ENCODE data around the gene HDLBP.

Gene HDLBP

DNA sequence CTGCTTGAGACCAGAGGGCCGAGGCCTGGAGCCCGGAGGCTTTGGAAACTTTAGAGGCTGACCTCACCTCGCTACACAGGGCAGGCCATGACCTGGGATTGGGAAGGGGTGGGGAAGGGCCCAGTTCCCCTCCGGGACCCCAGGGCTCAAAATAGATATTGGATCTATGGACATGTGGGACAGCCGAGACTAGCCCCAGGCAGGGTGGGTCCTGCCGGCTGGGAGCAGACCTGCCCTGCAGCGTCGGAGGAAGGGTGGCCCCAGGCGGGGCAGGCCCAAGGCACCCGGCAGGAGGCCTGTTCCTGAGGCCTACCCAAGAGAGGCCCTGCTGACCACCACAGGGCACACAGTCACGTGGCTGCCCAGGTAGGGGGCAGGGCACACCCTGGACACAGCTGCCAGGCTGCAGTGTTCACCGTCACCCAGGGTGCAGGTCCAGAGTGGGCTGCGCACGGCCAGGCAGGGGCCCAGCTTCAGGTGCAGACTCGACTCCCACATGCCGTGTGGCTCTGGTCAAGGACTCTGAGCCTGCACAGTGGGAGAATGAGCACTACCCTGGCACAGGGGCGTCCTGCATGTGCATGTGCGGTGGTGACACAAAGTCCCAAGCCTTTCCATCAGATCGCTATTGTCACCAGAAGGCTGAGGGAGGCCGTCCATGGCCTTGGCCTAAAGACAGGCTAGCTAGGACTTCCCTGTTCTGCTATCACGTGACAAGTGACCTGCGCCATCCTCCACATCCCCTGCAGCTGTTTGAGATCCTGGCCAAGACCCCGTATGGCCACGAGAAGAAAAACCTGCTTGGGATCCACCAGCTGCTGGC, 113.8 kb downstream of the HDLBP start:
- no peak for ATAC-seq
- no peak for TF ChIP-seq OSR1 (CRISPR knock-in tag; IDR thresholded peaks at IDR 0.05)
- no peak for TF ChIP-seq CSDC2 (CRISPR knock-in tag; IDR thresholded peaks at IDR 0.05)
- no peak for TF ChIP-seq PPARA (CRISPR knock-in tag; IDR thresholded peaks at IDR 0.05; ENCODE audit: borderline replicate concordance)
- no peak for TF ChIP-seq TOX (CRISPR knock-in tag; IDR thresholded peaks at IDR 0.05; ENCODE audit: borderline replicate concordance)
- TF ChIP-seq ZFP30 (CRISPR knock-in tag; IDR thresholded peaks at IDR 0.05) = no peak
- TF ChIP-seq BACH2 (CRISPR knock-in tag; IDR thresholded peaks at IDR 0.05; ENCODE audit: borderline replicate concordance) = no peak
- TF ChIP-seq ZNF8 (CRISPR knock-in tag; IDR thresholded peaks at IDR 0.05) = no peak
- no peak for TF ChIP-seq ESRRG (CRISPR knock-in tag; IDR thresholded peaks at IDR 0.05)
- no peak for TF ChIP-seq ZNF565 (CRISPR knock-in tag; conservative IDR thresholded peaks at IDR 0.05; ENCODE audit: low read depth)
- TF ChIP-seq, protein P1, sequence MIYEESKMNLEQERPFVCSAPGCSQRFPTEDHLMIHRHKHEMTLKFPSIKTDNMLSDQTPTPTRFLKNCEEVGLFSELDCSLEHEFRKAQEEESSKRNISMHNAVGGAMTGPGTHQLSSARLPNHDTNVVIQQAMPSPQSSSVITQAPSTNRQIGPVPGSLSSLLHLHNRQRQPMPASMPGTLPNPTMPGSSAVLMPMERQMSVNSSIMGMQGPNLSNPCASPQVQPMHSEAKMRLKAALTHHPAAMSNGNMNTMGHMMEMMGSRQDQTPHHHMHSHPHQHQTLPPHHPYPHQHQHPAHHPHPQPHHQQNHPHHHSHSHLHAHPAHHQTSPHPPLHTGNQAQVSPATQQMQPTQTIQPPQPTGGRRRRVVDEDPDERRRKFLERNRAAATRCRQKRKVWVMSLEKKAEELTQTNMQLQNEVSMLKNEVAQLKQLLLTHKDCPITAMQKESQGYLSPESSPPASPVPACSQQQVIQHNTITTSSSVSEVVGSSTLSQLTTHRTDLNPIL (CRISPR knock-in tag; IDR thresholded peaks at IDR 0.05; ENCODE audit: low read depth) = no peak

DNA sequence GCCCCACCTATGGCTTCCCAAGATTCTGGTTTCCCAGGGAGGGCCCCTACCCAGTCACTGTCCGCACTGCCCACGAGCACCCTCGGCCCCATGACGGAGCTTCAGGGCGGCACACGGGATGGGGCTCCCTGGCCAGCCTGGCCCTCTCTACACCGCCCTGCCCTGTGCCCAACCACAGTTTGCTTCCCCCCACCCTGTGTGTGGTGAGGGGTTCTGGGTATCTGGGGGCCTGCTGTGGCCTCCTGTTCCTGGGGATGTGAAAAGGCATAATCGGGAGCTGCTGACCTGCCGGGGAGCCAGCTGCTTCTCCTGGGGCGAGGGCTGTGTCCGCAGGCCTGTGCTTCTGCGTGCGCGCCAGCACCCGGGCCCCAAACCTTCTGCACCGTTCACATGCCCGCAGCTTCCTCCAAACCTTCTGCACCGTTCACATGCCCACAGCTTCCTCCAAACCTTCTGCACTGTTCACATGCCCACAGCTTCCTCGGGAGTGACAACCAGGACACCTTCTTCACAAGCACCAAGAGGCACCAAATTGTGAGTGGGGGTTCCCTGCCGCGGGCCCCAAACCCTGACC, 114.6 kb downstream of the HDLBP start:
- no peak for TF ChIP-seq TOX (CRISPR knock-in tag; IDR thresholded peaks at IDR 0.05; ENCODE audit: borderline replicate concordance)
- TF ChIP-seq ZNF565 (CRISPR knock-in tag; conservative IDR thresholded peaks at IDR 0.05; ENCODE audit: low read depth) = no peak
- no peak for TF ChIP-seq BACH2 (CRISPR knock-in tag; IDR thresholded peaks at IDR 0.05; ENCODE audit: borderline replicate concordance)
- TF ChIP-seq, protein P2, sequence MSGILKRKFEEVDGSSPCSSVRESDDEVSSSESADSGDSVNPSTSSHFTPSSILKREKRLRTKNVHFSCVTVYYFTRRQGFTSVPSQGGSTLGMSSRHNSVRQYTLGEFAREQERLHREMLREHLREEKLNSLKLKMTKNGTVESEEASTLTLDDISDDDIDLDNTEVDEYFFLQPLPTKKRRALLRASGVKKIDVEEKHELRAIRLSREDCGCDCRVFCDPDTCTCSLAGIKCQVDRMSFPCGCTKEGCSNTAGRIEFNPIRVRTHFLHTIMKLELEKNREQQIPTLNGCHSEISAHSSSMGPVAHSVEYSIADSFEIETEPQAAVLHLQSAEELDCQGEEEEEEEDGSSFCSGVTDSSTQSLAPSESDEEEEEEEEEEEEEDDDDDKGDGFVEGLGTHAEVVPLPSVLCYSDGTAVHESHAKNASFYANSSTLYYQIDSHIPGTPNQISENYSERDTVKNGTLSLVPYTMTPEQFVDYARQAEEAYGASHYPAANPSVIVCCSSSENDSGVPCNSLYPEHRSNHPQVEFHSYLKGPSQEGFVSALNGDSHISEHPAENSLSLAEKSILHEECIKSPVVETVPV (CRISPR knock-in tag; IDR thresholded peaks at IDR 0.05) = no peak
- ATAC-seq = no peak

DNA sequence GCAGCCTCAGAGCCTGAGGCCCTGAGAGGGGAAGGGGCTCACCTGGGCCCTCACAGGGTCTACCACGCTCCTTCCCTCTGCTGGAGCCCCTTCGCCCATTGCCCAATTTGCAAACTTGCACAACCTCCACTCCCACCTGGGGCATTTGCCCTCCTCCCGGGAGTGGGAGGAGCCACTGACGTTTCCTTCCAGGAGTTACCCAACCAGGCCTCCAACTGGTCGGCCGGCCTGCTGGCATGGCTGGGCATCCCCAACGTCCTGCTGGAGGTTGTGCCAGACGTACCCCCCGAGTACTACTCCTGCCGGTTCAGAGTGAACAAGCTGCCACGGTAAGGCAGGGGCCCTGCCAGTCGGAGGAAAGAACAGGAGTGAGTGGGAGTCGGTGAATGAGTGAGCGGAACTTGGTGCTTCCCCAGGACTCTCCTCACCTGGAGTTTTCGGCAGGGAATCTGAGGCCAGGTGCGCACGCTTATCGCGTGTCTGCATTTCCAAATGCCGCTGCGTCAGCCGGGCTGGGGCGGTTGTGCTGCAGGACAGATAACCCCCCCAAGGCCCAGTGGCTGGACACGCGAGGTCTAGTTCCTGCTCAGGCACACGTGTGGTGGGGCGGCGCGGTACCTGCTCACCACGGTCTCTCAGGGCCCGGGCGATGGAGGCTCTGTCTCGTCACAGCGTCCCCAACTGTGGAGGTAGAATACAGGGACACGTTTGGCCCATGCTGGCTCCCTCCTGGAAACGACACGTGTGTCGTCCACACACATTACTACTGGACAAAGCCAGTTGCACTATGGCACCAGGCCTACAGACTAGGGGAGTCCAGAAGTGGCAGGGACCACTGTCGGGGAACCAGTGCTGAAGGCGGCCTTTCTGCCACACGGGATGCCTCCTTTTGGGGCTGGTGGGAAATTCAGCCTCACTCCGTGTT, 115.3 kb downstream of the HDLBP start:
- TF ChIP-seq PPARA (CRISPR knock-in tag; IDR thresholded peaks at IDR 0.05; ENCODE audit: borderline replicate concordance) (no peak), ZC3H10 (CRISPR knock-in tag; IDR thresholded peaks at IDR 0.05) (no peak), ESRRG (CRISPR knock-in tag; IDR thresholded peaks at IDR 0.05) (no peak), SNAI2 (CRISPR knock-in tag; IDR thresholded peaks at IDR 0.05) (no peak), BACH2 (CRISPR knock-in tag; IDR thresholded peaks at IDR 0.05; ENCODE audit: borderline replicate concordance) (no peak), ZNF70 (CRISPR knock-in tag; IDR thresholded peaks at IDR 0.05) (no peak), ISL1 (CRISPR knock-in tag; IDR thresholded peaks at IDR 0.05) (no peak), OSR1 (CRISPR knock-in tag; IDR thresholded peaks at IDR 0.05) (no peak), CSDC2 (CRISPR knock-in tag; IDR thresholded peaks at IDR 0.05) (no peak)
- TF ChIP-seq, protein P2 (CRISPR knock-in tag; IDR thresholded peaks at IDR 0.05) = no peak
- TF ChIP-seq, protein P3, sequence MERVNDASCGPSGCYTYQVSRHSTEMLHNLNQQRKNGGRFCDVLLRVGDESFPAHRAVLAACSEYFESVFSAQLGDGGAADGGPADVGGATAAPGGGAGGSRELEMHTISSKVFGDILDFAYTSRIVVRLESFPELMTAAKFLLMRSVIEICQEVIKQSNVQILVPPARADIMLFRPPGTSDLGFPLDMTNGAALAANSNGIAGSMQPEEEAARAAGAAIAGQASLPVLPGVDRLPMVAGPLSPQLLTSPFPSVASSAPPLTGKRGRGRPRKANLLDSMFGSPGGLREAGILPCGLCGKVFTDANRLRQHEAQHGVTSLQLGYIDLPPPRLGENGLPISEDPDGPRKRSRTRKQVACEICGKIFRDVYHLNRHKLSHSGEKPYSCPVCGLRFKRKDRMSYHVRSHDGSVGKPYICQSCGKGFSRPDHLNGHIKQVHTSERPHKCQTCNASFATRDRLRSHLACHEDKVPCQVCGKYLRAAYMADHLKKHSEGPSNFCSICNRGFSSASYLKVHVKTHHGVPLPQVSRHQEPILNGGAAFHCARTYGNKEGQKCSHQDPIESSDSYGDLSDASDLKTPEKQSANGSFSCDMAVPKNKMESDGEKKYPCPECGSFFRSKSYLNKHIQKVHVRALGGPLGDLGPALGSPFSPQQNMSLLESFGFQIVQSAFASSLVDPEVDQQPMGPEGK (CRISPR knock-in tag; IDR thresholded peaks at IDR 0.05; ENCODE audit: borderline replicate concordance) = no peak
- TF ChIP-seq, protein P1 (CRISPR knock-in tag; IDR thresholded peaks at IDR 0.05; ENCODE audit: low read depth) = no peak
- ATAC-seq = no peak

DNA sequence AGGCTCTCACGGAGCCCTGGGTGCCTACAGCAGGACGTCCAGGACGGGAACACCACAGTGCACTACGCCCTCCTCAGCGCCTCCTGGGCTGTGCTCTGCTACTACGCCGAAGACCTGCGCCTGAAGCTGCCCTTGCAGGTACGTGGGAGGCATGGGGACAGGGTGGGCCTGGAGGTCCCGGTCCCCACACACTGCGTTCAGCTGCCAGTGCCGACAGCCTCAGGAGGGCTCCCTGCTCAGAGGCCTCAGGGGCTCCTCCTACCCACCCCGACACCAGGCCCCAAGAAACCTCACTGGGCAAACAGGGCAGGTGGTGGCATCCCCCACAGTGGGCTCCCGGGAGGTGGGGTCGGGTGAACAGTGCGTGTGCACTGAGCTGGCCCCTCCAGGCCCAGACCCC, 116.2 kb downstream of the HDLBP start:
- ATAC-seq = no peak
- TF ChIP-seq, protein P2 (CRISPR knock-in tag; IDR thresholded peaks at IDR 0.05) = no peak
- TF ChIP-seq ZNF565 (CRISPR knock-in tag; conservative IDR thresholded peaks at IDR 0.05; ENCODE audit: low read depth) (no peak), ZFP3 (CRISPR knock-in tag; IDR thresholded peaks at IDR 0.05) (no peak), ZNF70 (CRISPR knock-in tag; IDR thresholded peaks at IDR 0.05) (no peak), SNAI2 (CRISPR knock-in tag; IDR thresholded peaks at IDR 0.05) (no peak), GLIS3 (CRISPR knock-in tag; IDR thresholded peaks at IDR 0.05) (no peak), TCF4 (CRISPR knock-in tag; IDR thresholded peaks at IDR 0.05; ENCODE audit: borderline replicate concordance) (no peak)
- TF ChIP-seq, protein P1 (CRISPR knock-in tag; IDR thresholded peaks at IDR 0.05; ENCODE audit: low read depth) = no peak
